Renal pelvis (tissue), 4 donors: ENCODE data around the gene CACNA2D2. TPM values are rescaled to one million over a fixed set of nuclear protein-coding genes. Genes with fewer than 3 reads are reported as not detected.

ENCODE experiments used
- DNase-seq: peaks from one replicate; pipeline ENCODE4 v3.0.0-alpha.2; 2013
- polyA plus RNA-seq, 3 donors: library from polyadenylated mRNA; unstranded; fragments of 120-200 nt; gene quantifications; one replicate each; pipeline ENCODE4 v1.2.1, GENCODE V29; 2013; ENCODE audit not compliant: insufficient read length in 3 of 3

CACNA2D2 gene
- polyA plus RNA-seq, 3 donors, result 17.2 to 18.3 (median 17.9) TPM

- DNase-seq, result no peak
Observed at GRCh38 chr3:50395070-50395860, 108.2 kb downstream of the CACNA2D2 start.

DNA sequence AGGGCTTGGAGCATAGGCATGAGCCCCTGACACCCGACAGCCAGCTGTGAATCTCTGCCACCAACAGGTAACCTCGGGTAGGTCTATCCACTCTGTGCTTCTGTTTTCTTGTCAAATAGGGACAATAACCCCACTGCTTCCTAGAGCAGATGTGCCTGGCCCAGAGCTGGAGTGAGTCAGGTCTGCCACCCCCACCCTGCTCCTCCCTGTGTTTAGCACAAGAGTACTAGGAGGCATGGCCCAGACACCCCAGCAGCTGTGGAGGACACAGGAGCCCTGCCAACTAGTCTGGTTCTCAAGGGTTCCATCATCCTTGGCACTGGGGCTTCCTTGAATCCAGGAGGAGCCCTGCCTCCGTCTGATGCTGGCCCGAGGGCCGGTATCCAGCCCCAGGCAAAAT lies 110.4 kb downstream of the CACNA2D2 start:
- no peak for DNase-seq

DNA sequence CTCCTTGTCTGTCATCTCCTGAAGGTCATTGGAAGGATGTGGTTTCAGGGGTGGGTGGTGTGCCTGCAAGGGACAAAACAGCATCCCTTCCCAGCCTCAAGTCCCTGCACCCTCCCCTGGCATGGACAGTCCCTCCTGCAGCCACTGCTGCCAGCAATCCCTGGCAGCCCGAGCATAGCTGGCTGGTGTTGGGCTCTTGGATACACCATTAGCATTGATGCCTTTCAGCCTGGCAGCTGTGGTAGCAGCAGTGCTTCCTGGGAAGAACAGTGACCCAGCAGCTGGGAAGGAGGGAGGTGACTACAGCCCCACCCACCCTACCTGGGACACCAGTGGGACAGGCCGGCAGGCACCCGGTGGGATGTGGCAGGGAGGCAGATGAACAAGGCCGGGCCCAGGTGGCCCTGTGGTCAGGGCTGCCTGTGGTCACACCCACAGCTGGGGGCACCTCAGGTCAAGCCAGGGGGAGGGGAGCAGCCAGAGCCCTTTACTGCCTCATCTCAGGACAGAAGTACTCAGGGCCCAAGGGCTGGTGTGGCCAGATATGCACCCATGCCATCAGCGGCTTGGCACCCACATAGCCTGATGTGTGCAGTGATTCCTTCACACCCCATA lies 111.2 kb downstream of the CACNA2D2 start:
- no peak for DNase-seq

DNA sequence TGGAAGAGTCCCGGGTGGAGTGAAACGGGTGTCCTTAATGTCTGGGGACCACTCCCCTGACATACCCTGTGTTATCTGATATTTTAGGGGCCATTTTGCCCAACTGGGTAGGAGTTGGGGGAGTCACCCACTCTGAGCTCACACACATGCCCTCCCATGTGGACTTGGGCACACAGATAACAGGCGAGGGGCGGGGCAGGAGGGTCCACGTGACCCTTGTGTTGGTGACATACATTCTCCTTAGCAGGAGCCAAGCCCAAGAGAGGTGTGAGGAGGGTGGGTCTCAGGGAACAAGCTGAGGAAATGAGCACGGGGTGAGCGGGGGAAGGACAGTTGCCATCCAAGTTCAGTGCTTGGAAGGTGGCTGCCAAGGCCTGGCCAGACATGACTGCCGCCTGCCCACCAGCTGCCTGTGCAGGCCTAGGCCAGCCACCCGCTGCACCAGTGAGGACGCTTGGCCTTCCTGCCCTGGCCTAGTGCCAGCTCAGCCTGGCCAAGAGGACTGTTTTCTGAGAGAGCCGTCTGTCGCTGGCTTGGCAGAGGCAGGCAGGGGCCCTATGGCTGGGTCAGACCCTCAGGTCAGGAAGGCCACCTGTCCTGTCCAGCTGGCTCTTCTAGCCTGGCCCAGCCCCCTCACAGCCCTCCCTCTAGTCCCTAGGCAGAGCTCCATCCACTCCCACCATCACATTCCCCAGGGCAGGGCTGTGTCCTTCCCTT lies 112.8 kb downstream of the CACNA2D2 start:
- no peak for DNase-seq

DNA sequence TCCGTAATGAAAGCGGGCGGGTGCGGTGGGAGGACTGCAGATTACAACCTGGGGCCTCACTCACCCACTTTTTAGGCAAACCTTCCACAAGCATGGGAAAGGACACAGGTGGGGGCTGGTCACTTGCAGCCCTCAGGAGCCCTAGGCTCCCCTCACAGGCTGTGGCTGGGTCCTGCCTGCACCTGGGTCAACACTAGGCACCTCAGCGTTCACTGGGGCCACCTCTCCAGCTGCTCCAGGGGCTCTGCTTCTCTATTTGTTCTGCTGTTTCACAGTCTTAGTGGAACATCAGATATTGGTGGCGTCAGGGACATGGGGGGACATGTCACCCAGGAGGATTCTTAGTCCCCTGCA lies 114.0 kb downstream of the CACNA2D2 start:
- DNase-seq, result no peak

- DNase-seq, result no peak
Observed at GRCh38 chr3:50388720-50389413, 114.6 kb downstream of the CACNA2D2 start.

- DNase-seq, result no peak
Observed at GRCh38 chr3:50388016-50388719, 115.3 kb downstream of the CACNA2D2 start.

GRCh38 chr3:50385754-50386153 lies 117.7 kb downstream of the CACNA2D2 start:
- no peak for DNase-seq

DNA sequence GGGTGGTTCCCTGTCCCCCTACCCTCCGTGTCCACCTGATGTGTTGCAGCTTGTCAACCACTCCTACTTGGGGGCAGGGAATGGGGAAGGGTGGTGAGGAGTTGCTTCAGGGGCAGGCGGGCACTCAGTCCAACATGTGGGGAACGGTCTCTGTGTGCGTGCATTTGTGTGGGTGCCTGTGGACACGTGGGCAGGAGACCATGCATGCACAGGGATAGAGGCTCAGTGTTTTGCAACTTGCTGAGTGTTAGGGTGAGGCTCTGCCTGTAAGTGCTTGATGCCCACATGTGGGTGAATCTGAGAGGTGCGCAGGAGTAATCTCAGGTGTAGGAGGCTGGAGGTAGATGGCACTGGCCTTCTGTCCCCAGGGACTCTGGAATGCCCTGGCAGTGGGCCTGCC lies 119.7 kb downstream of the CACNA2D2 start:
- DNase-seq, result no peak

GRCh38 chr3:50382722-50383121 lies 120.7 kb downstream of the CACNA2D2 start:
- no peak for DNase-seq

DNA sequence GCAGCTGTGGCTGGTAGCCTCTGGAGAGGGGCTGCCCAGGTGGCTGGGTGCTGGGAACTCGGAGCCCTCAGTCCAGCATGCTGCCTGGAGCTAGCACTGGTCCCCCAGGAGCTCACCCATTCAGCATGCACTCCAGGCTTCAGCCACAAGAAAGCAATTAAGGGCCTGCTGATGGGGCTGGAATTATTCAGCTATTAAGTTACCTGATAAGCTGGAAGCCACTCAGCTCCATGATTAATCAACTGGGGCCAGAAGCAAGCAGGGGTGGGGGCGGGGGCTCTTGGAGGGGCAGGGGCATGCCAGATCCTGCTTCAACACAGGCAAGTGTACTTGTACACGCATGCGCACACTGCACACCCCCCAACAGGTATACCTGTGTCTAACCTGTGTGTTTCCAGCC lies 122.1 kb downstream of the CACNA2D2 start:
- DNase-seq, result peak; percentile 69

DNA sequence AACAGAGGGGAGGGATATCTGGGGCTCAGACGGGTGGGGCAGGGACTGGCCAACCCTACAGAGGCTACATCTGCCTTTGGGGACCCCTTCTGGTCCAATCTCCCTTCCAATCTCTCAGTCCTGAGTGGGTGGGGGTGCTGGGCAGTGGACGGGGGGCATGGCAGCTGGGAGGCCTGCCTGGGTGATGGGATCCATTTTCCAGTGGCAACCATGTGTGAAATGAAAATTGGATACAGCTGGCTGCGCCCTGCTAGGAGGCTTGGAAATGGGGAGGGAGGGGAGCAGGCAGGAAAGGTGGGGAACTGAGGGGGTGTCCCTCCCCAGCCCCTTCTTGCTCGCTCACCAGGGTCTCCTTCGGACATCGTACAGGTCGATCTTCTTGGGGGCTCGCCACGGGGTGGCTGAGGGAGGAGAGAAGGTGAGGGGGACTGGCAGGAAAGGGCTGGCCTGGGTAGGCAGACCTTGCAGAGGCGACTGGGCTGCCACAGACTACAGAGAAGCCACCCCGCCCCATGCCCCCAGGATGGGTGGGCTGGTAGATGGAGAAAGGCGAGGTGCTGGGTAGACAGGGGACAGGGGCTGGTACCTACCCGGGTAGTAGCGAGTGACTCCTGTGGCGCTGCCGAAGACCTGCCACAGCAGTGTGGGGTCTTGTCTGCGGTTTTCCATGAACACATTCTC lies 122.9 kb downstream of the CACNA2D2 start:
- no peak for DNase-seq

GRCh38 chr3:50378757-50379156 lies 124.7 kb downstream of the CACNA2D2 start:
- DNase-seq, result no peak

DNA sequence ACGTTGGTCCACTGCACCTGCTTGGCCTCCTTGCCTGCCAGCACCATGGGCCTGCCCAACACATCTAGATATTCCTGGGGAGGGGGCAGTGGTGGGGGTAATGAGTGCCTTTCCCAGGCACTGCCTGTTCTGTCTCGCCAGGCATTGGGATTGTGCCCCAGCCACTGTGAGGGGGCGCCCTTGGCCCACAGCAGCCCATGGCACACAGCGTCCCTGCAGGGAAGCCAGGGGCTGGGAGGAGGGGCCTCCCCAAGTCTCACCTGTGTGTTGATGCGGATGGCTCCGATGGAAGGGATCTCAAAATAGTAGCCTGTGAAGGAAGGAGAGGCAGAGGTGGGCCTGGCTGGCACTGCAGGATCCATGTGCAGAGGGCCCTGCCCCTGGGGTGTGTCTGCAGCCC lies 125.4 kb downstream of the CACNA2D2 start:
- no peak for DNase-seq

GRCh38 chr3:50375258-50375931 lies 128.0 kb downstream of the CACNA2D2 start:
- no peak for DNase-seq

DNA sequence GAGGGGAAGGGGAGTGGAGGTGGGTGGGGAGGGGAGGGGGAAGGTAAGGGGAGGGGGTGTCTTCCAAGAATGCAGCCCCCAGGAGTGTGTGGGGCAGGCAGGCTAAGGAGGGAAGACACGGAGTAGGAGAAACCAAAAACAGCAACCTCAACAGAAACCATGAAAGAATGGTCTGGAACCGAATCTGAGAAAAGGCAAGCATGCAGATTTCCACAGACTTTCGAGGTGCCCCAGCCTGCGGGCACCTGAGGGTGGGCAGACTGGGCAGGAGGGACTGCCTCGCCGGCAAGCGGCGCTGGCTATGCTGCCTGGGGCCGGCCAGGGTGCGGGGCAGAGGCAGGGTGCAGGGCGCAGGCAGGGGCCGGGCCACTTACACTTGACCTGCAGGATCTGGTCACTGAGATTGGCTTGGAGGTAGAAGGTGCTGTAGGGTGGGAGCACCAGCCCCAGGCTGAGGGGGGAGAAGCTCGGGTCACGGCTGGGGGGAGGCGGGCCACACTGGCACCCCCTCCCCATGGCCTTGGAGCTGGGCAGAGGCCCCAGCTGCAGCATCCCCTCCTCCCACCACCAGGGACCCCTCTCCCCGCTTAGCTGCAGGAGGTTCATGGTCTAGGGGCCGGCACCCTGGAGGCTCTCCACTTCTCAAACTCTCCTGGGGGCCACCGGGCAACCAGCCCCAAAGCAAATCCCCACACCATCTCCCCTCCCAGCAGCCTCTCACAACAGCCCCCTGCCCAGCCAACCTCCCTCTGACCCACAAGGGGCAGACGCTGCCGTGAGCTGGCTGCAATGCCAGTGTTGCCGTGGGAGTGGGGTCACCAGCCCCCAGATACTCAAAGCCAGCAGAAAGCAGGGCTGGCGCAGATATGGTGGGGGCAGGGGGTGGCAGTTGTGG lies 128.8 kb downstream of the CACNA2D2 start:
- no peak for DNase-seq

DNA sequence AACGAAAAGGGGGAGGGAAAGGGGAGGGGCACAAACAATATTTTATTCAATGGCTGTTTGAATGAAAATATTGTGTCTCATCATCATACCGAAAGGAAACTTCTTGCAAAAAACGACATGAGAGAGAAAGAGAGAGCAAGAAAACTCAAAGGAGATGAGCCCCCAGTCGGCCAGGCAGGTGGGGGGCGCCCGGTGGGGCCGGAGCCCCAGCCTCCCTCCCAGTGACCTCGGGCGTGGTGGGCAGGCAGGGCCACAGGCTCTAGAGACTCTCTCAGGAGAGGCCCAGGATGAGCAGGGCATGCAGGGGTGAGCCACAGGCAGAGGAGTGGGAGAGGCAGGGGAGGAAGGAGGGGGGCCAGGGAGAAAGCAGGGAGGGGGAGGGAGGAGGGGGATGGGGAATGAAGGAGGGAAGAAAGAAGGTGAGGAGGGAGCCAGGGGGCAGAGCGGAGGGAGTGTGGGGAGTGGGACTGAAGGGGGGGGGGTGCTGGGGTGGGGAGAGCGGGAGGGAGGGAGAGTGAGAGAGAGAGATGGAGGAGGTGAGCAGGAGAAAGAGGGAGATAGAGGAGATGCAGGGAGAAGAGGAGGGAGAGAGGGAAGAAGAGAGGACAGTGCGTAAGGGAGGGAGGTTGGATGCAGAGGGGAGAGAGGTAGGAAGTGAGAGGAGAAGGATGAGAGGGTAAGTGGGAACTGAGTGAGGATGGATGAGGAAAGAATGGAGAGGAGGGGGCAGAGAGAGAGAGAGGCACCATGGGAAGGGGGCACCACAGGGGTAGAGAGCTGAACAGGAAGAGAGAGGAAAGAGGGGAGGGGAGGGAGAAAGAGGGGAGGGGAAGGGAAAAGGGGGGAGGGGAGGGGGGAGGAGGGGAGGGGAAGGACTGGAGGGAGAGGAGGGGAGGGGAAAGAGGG lies 130.0 kb downstream of the CACNA2D2 start:
- no peak for DNase-seq

DNA sequence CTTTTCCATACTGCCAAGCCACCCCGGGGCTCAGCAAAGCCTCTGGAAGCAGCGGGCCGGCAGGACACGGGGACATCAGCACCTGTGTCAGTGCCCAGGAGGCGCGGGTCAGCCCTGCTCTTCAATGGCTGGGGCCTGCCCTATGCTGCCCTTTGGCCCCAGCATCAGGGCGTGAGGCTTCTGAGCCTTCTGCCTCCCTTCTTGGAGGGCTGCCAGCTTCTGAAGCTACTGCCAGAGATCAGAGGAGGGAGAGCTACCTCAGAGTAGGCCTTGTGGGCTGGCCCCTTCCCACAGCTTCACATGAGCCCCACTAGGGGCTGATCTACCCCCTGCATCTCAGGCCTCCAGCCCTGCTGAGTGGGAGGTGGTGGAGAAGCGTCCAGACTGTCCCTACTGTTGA lies 131.1 kb downstream of the CACNA2D2 start:
- DNase-seq, result no peak
